HCT116 (cell line): ENCODE measurements around the gene TNFAIP8. TPM values are rescaled to one million over a fixed set of nuclear protein-coding genes. Genes with fewer than 3 reads are reported as not detected.

Source experiments
- ATAC-seq: fragments of 200-7000 bp; cut with Tn5 transposase; 2 replicates; pipeline ENCODE4 v1.9.1; 2020; ENCODE audit warnings: mild to moderate bottlenecking, moderate library complexity
- BruUV-seq: library from RNA; stranded (reverse); fragments of 400-500 nt; replicated peaks from 2 replicates; lab custom pipeline; 2021; lab: Mats Ljungman, UMichigan
- CTCF ChIA-PET: fragments of 300-600 bp; sonication (Branson Sonifier 250); formaldehyde crosslinking; loops from one replicate; lab custom pipeline; 2021; ENCODE audit warnings: antibody characterized with exemption; lab: Charles Lee
- POLR2A ChIA-PET: fragments of 300-600, 350-600 bp; sonication (Branson Sonifier 250); formaldehyde crosslinking; loops from one replicate; lab custom pipeline; 2021; ENCODE audit warnings: antibody characterized with exemption; lab: Charles Lee
- RAD21 ChIA-PET, 2 experiments: fragments of 300-600 bp; sonication (Branson Sonifier 250); formaldehyde crosslinking; loops; one replicate each; lab custom pipeline; 2023; ENCODE audit warnings: low total read pairs in 2 of 2; ENCODE audit not compliant: uncharacterized antibody in 2 of 2, unreplicated experiment in 2 of 2, low non-redundant PET in 1 of 2; lab: Charles Lee
- DNase-seq: peaks from one replicate; pipeline ENCODE4 v3.0.0-alpha.2; 2010; ENCODE audit warnings: low read depth, low spot score
- H2AFZ ChIP-seq: fragments of 200-600 bp; shearing (Covaris generic), sonication (generic); 2 replicates; pipeline ENCODE4 v1.6.1; 2017; ENCODE audit warnings: low read depth, mixed run types, mixed read lengths, antibody characterized with exemption, low read length; ENCODE audit not compliant: poor library complexity, severe bottlenecking
- H3K27ac ChIP-seq: 2 replicates; pipeline ENCODE4 v1.5.1; 2012; ENCODE audit warnings: low read depth, low read length
- H3K27me3 ChIP-seq: fragments of 200-600 bp; sonication (generic); 2 replicates; pipeline ENCODE4 v1.6.1; 2016; ENCODE audit warnings: mixed run types, low read length, mixed read lengths; ENCODE audit not compliant: insufficient read depth
- H3K36me3 ChIP-seq, 2 experiments: fragments of 200-500 bp in 1 of 2; fragments of 200-600 bp in 1 of 2; sonication (Bioruptor generic) in 1 of 2; sonication (generic) in 1 of 2; 2 replicates each; pipeline versions ENCODE4 v1.5.1 to v1.6.1; 2014 to 2016; ENCODE audit warnings: low read length in 2 of 2, inconsistent platforms in 1 of 2, mixed read lengths in 1 of 2, mixed run types in 1 of 2; ENCODE audit not compliant: insufficient read depth in 2 of 2, control insufficient read depth in 1 of 2
- H3K4me1 ChIP-seq, 2 experiments: fragments of 200-600 bp in 1 of 2; sonication (generic) in 1 of 2; 2 replicates each; pipeline versions ENCODE4 v1.5.1 to v1.6.1; 2012 to 2017; ENCODE audit warnings: low read length in 2 of 2, inconsistent platforms in 1 of 2, mild to moderate bottlenecking in 1 of 2, mixed read lengths in 1 of 2, mixed run types in 1 of 2, moderate library complexity in 1 of 2; ENCODE audit not compliant: insufficient read depth in 2 of 2, control insufficient read depth in 1 of 2
- H3K4me2 ChIP-seq: fragments of 200-600 bp; sonication (generic); 2 replicates; pipeline ENCODE4 v1.6.1; 2017; ENCODE audit warnings: mixed run types, low read length, mixed read lengths
- H3K4me3 ChIP-seq, 2 experiments: fragments of 200-600 bp in 1 of 2; sonication (generic) in 1 of 2; replicated peaks in 1 of 2; 2 replicates each; pipeline ENCODE4 v1.5.1; 2011 to 2016; ENCODE audit warnings: low read length in 2 of 2, control low read depth in 1 of 2, low read depth in 1 of 2, mild to moderate bottlenecking in 1 of 2, mixed read lengths in 1 of 2, mixed run types in 1 of 2
- H3K79me2 ChIP-seq: fragments of 200-600 bp; sonication (generic); 2 replicates; pipeline ENCODE4 v1.6.1; 2017; ENCODE audit warnings: mild to moderate bottlenecking, mixed run types, low read length, moderate library complexity, mixed read lengths; ENCODE audit not compliant: insufficient read depth
- H3K9ac ChIP-seq: fragments of 200-600 bp; sonication (generic); 2 replicates; pipeline ENCODE4 v1.6.1; 2016; ENCODE audit warnings: low read length, mixed read lengths
- H3K9me2 ChIP-seq: fragments of 200-600 bp; sonication (generic), shearing (Covaris generic); 2 replicates; pipeline ENCODE4 v1.6.1; 2017; ENCODE audit warnings: mixed run types, mild to moderate bottlenecking, moderate library complexity; ENCODE audit not compliant: insufficient read depth
- H3K9me3 ChIP-seq, 2 experiments: fragments of 200-500 bp in 1 of 2; fragments of 200-600 bp in 1 of 2; sonication (Bioruptor generic) in 1 of 2; sonication (generic) in 1 of 2; 2 replicates each; pipeline ENCODE4 v1.6.1; 2014 to 2017; ENCODE audit warnings: low read length in 2 of 2, mixed read lengths in 2 of 2, inconsistent platforms in 1 of 2, low read depth in 1 of 2, mild to moderate bottlenecking in 1 of 2, mixed run types in 1 of 2, moderate library complexity in 1 of 2; ENCODE audit not compliant: control insufficient read depth in 1 of 2, insufficient read depth in 1 of 2
- H4K20me1 ChIP-seq: fragments of 200-600 bp; sonication (generic), shearing (Covaris generic); 2 replicates; pipeline ENCODE4 v1.6.1; 2017; ENCODE audit warnings: mixed run types, mild to moderate bottlenecking, moderate library complexity; ENCODE audit not compliant: insufficient read depth
- CEBPB ChIP-seq: IDR thresholded peaks from 2 replicates; pipeline ENCODE4 v1.6.1; 2012; ENCODE audit warnings: low read depth
- EZH2 ChIP-seq: fragments of 200-600 bp; sonication (generic); IDR thresholded peaks from 2 replicates; pipeline ENCODE4 v1.6.1; 2017; ENCODE audit warnings: antibody characterized with exemption, mixed run types
- POLR2AphosphoS5 ChIP-seq: IDR thresholded peaks from 2 replicates; pipeline ENCODE4 v1.6.1; 2011; ENCODE audit warnings: mild to moderate bottlenecking, low read depth, low read length, moderate library complexity
- RAD21 ChIP-seq: IDR thresholded peaks from 2 replicates; pipeline ENCODE4 v1.6.1; 2012; ENCODE audit warnings: low read depth, mild to moderate bottlenecking
- REST ChIP-seq: IDR thresholded peaks from 2 replicates; pipeline ENCODE4 v1.6.1; 2012; ENCODE audit warnings: low read depth
- SIN3A ChIP-seq: IDR thresholded peaks from 2 replicates; pipeline ENCODE4 v1.6.1; 2012; ENCODE audit warnings: low read depth
- SP1 ChIP-seq: IDR thresholded peaks from 2 replicates; pipeline ENCODE4 v1.6.1; 2012; ENCODE audit warnings: low read depth
- TCF7L2 ChIP-seq: IDR thresholded peaks from 2 replicates; pipeline ENCODE4 v1.7.0; 2011; ENCODE audit warnings: borderline replicate concordance, inconsistent platforms; ENCODE audit not compliant: insufficient read depth, insufficient read length; ENCODE audit errors: extremely low read depth
- ZFX ChIP-seq: fragments of 450-650 bp; IDR thresholded peaks from 2 replicates; pipeline ENCODE4 v1.6.1; 2017
- ZNF274 ChIP-seq: fragments of 200-500 bp; sonication (Bioruptor generic); IDR thresholded peaks from 2 replicates; pipeline ENCODE4 v1.6.1; 2014; ENCODE audit warnings: mild to moderate bottlenecking, low read depth, low read length, inconsistent platforms
- intact Hi-C: fragments of 100-400 bp; cut with micrococcal nuclease; formaldehyde crosslinking; loops from 2 replicates; pipeline ENCODE4 v1.10.0; 2022
- total RNA-seq: library from RNA; stranded (reverse); gene quantifications from one replicate; pipeline ENCODE4 v1.2.1, GENCODE V29; 2021; ENCODE audit not compliant: unreplicated experiment
- TF ChIP-seq, protein P1 (sequence below): IDR thresholded peaks from 2 replicates; pipeline ENCODE4 v1.6.1; 2011; ENCODE audit warnings: mild to moderate bottlenecking, low read length, moderate library complexity; ENCODE audit not compliant: insufficient replicate concordance; ENCODE audit errors: extremely low read depth

The TNFAIP8 gene
- total RNA-seq, 1 experiment from 2014 or later = 18.4 TPM

DNA sequence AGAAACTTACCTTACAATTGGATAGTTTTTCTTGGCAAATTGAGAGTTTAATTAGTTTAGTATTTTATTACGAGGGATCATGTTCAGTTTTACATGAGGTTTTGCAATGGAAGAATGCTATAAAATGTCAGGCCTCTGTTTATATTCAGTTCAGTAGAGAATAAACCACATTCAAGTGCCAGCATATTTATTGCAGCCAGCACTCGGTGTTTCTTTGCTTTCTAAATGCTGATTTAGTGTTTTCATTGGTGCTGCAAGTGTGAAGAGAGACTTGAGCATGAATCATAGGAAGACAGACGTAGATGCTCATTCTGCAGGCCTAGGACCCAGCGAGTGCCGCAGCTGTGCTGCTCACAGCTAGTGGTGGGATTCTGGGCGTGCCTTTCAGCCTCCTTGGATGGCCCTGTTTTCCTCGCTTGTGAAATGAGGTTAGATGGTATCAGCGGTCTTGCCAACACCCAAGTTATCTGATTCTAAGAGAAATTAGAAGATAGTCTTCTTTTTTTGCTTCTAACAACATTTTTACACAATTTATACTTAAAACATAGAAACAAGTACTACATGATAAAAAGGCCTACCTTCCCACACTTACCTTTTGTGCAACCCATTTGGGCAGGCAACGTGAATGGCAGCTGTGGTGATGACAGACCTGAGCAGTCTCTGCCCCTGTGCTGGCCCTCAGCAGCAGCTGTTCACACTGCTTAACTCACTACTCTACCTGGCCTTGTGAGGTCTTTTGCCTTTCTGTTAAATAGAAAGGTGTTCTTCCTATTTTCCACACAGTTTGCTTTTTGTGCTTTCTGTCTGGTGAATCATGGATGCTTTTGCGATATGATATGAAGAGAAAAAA, 26.8 kb upstream of the TNFAIP8 start:
- no TSS peak for BruUV-seq
- DNase-seq = no peak
- Histone ChIP-seq H3K36me3 (no peaks in the 10 kb centered on the region), H3K4me1 (peaks cover 8 to 12% of the 10 kb centered on the region in 2 experiments), H3K79me2 (peaks cover 5% of the 10 kb centered on the region; the same call in 1 of the 2 replicates), H3K9ac (no peak overlapping the region), H3K27ac (no peak overlapping the region), H4K20me1 (no peaks in the 10 kb centered on the region), H3K27me3 (no peaks in the 10 kb centered on the region)
- ChIA-PET RAD21 (no interaction called here), CTCF (no interaction called here)
- no peak for TF ChIP-seq SIN3A
- no peak for TF ChIP-seq ZNF274
- no peak for TF ChIP-seq SP1
- no peak for TF ChIP-seq TCF7L2
- TF ChIP-seq, all 23 proteins: peak for 0
- no peaks in the 10 kb centered on the region for H3K9me2 ChIP-seq
- no peak for ATAC-seq
- H2AFZ ChIP-seq = no peak overlapping the region
- H3K4me2 ChIP-seq = no peak overlapping the region
- intact Hi-C loops = no loop called here
- no peak overlapping the region for H3K4me3 ChIP-seq
- POLR2A ChIA-PET = no interaction called here
- no peaks in the 10 kb centered on the region for H3K9me3 ChIP-seq

GRCh38 chr5:119329666-119330065, 26.2 kb upstream of the TNFAIP8 start:
- no peaks in the 10 kb centered on the region for H4K20me1 ChIP-seq
- DNase-seq (no peak), ATAC-seq (no peak)
- H3K79me2 ChIP-seq = peaks cover 5% of the 10 kb centered on the region; the same call in 1 of the 2 replicates
- H3K9ac ChIP-seq = no peak overlapping the region
- POLR2A ChIA-PET = no interaction called here
- H3K9me2 ChIP-seq = no peaks in the 10 kb centered on the region
- H2AFZ ChIP-seq = no peak overlapping the region
- H3K4me2 ChIP-seq = no peak overlapping the region
- RAD21 ChIA-PET = no interaction called here
- no peaks in the 10 kb centered on the region for H3K36me3 ChIP-seq
- H3K4me1 ChIP-seq = peaks cover 6% of the 10 kb centered on the region in 2 experiments
- CTCF ChIA-PET = no interaction called here
- no peaks in the 10 kb centered on the region for H3K27me3 ChIP-seq
- BruUV-seq = no TSS peak
- no peak overlapping the region for H3K4me3 ChIP-seq
- H3K27ac ChIP-seq = no peak overlapping the region
- intact Hi-C loops = no loop called here
- H3K9me3 ChIP-seq = no peaks in the 10 kb centered on the region
- TF ChIP-seq CEBPB (no peak), POLR2AphosphoS5 (no peak), REST (no peak), RAD21 (no peak), EZH2 (no peak), ZFX (no peak), TCF7L2 (no peak)
- TF ChIP-seq, protein P1, sequence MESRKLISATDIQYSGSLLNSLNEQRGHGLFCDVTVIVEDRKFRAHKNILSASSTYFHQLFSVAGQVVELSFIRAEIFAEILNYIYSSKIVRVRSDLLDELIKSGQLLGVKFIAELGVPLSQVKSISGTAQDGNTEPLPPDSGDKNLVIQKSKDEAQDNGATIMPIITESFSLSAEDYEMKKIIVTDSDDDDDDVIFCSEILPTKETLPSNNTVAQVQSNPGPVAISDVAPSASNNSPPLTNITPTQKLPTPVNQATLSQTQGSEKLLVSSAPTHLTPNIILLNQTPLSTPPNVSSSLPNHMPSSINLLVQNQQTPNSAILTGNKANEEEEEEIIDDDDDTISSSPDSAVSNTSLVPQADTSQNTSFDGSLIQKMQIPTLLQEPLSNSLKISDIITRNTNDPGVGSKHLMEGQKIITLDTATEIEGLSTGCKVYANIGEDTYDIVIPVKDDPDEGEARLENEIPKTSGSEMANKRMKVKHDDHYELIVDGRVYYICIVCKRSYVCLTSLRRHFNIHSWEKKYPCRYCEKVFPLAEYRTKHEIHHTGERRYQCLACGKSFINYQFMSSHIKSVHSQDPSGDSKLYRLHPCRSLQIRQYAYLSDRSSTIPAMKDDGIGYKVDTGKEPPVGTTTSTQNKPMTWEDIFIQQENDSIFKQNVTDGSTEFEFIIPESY = no peak
